Activated B cell treated with CpG ODN at 0.5 μM for 24 hours (primary cell): Measurements from ENCODE around the gene STXBP1. TPM values are rescaled to one million over a fixed set of nuclear protein-coding genes. Genes with fewer than 3 reads are reported as not detected.

Experiments
- ATAC-seq: fragments of 200-7000 bp; cut with Tn5 transposase; one replicate; pipeline ENCODE4 v1.10.0; 2021; ENCODE audit warnings: low read depth, mild to moderate bottlenecking, moderate library complexity
- CTCF ChIA-PET: fragments of 350-600 bp; sonication (Branson Sonifier 250); formaldehyde crosslinking; loops from one replicate; lab custom pipeline; 2021; ENCODE audit warnings: antibody characterized with exemption; lab: Charles Lee
- POLR2A ChIA-PET: fragments of 350-600 bp; sonication (Branson Sonifier 250); formaldehyde crosslinking; loops from one replicate; lab custom pipeline; 2021; ENCODE audit warnings: antibody characterized with exemption; lab: Charles Lee
- DNase-seq: peaks from one replicate; pipeline ENCODE4 v3.0.0; 2022
- H3K27ac Mint-ChIP-seq: one replicate; pipeline ENCODE4 v1.8.0; 2020; ENCODE audit warnings: mixed read lengths
- H3K27me3 Mint-ChIP-seq: one replicate; pipeline ENCODE4 v1.8.0; 2021; ENCODE audit warnings: mixed read lengths
- H3K36me3 Mint-ChIP-seq: one replicate; pipeline ENCODE4 v1.8.0; 2021; ENCODE audit warnings: low read depth, mixed read lengths
- H3K4me1 Mint-ChIP-seq: one replicate; pipeline ENCODE4 v1.8.0; 2021; ENCODE audit warnings: mixed read lengths
- H3K4me3 Mint-ChIP-seq: one replicate; pipeline ENCODE4 v1.8.0; 2020; ENCODE audit warnings: mild to moderate bottlenecking, mixed read lengths
- H3K9me3 Mint-ChIP-seq: one replicate; pipeline ENCODE4 v1.8.0; 2020; ENCODE audit warnings: mixed read lengths
- CTCF ChIP-seq: fragments of 200-600 bp; IDR thresholded peaks from one replicate; pipeline ENCODE4 v1.8.0; 2022; ENCODE audit warnings: antibody characterized with exemption, mild to moderate bottlenecking
- intact Hi-C: fragments of 100-400 bp; cut with micrococcal nuclease; formaldehyde crosslinking; loops from one replicate; pipeline ENCODE4 v1.15.1; 2024
- total RNA-seq: library from RNA; stranded (reverse); gene quantifications from 2 replicates; pipeline ENCODE4 v1.2.3, GENCODE V29; 2022

The STXBP1 gene
- total RNA-seq, 1 donor from 2014 or later = 0.73 TPM

- Mint-ChIP-seq H3K4me3 (peak overlapping the region; percentile 74), H3K27ac (no peak overlapping the region), H3K9me3 (no peaks in the 10 kb centered on the region), H3K4me1 (peaks cover 18% of the 10 kb centered on the region), H3K27me3 (no peaks in the 10 kb centered on the region), H3K36me3 (peaks cover 3% of the 10 kb centered on the region)
- intact Hi-C loops = loop anchor here (2.0 kb wide), 1 partner anchor 263 kb away; the partner anchor contains the start of genes LRSAM1 and RPL12
- no peak for ATAC-seq
- DNase-seq = no peak
- ChIA-PET CTCF (interaction anchor here (1.5 to 2.0 kb wide), 2 partner anchors 21 to 156 kb away, joined by 3 to 9 read pairs; partner anchors contain the start of gene TOR2A), POLR2A (interaction anchor here (0.6 kb wide), 1 partner anchor 999 kb away, joined by 5 read pairs; no protein-coding TSS in a partner anchor)
- no peak for TF ChIP-seq CTCF
Measured at GRCh38 chr9:127714020-127714750, 102.1 kb downstream of the STXBP1 start.

- Mint-ChIP-seq H3K36me3 (peaks cover 3% of the 10 kb centered on the region), H3K4me1 (peaks cover 19% of the 10 kb centered on the region), H3K4me3 (peak overlapping the region; percentile 100), H3K27me3 (no peaks in the 10 kb centered on the region), H3K9me3 (no peaks in the 10 kb centered on the region), H3K27ac (peak overlapping the region; percentile 92)
- TF ChIP-seq CTCF = no peak
- DNase-seq (peak; percentile 29), ATAC-seq (no peak)
- CTCF ChIA-PET = interaction anchor here (1.1 to 2.0 kb wide), 3 partner anchors 20 to 155 kb away, joined by 3 to 9 read pairs (median 5); partner anchors contain the start of gene TOR2A
- intact Hi-C loops = loop anchor here (1.0 to 2.0 kb wide), 7 partner anchors 16 to 264 kb away; partner anchors contain the start of genes LRSAM1, RPL12, ST6GALNAC4 and STXBP1
- POLR2A ChIA-PET = interaction anchor here (0.6 to 1.4 kb wide), 8 partner anchors 8 to 1000 kb away, joined by 3 to 13 read pairs (median 4); partner anchors contain the start of genes CFAP157, LRSAM1, RPL12 and TOR2A
Measured at GRCh38 chr9:127714951-127715469, 102.9 kb downstream of the STXBP1 start.

- Mint-ChIP-seq H3K36me3 (peaks cover 3% of the 10 kb centered on the region), H3K27ac (peak within 1 kb of the TSS; percentile 92), H3K4me1 (peaks cover 21% of the 10 kb centered on the region), H3K9me3 (no peaks in the 10 kb centered on the region), H3K4me3 (peak within 1 kb of the TSS; percentile 100), H3K27me3 (no peaks in the 10 kb centered on the region)
- ChIA-PET CTCF (interaction anchor here (1.1 to 2.0 kb wide), 2 partner anchors 19 to 154 kb away, joined by 5 to 9 read pairs; partner anchors contain the start of gene TOR2A), POLR2A (interaction anchor here (0.6 to 1.4 kb wide), 12 partner anchors 9 to 356 kb away, joined by 3 to 13 read pairs (median 3); partner anchors contain the start of genes CFAP157, LRSAM1, RPL12 and SH2D3C)
- intact Hi-C loops = loop anchor here (1.0 to 2.0 kb wide), 7 partner anchors 16 to 265 kb away; partner anchors contain the start of genes LRSAM1, RPL12, ST6GALNAC4 and STXBP1
- TF ChIP-seq CTCF = no peak
- ATAC-seq = peak; percentile 96
- peak; percentile 97 for DNase-seq
Measured at GRCh38 chr9:127715470-127716337, 103.6 kb downstream of the STXBP1 start, which contains the start of the genes PTRH1 and TTC16. PTRH1 (minus strand) TSS chr9:127715663; CDS start chr9:127715639, 24 bp downstream. TTC16 (plus strand) TSS chr9:127716079; CDS start chr9:127716146, 67 bp downstream.

- no peak for DNase-seq
- Mint-ChIP-seq H3K9me3 (no peaks in the 10 kb centered on the region), H3K36me3 (peaks cover 3% of the 10 kb centered on the region), H3K27ac (peak overlapping the region; percentile 92), H3K4me3 (peak overlapping the region; percentile 100), H3K27me3 (no peaks in the 10 kb centered on the region), H3K4me1 (peaks cover 15% of the 10 kb centered on the region)
- intact Hi-C loops = no loop called here
- ChIA-PET CTCF (interaction anchor here (0.5 to 2.0 kb wide), 3 partner anchors 18 to 153 kb away, joined by 3 to 9 read pairs (median 5); partner anchors contain the start of gene TOR2A), POLR2A (interaction anchor here (0.6 to 1.3 kb wide), 5 partner anchors 19 to 201 kb away, joined by 3 to 13 read pairs (median 5); partner anchors contain the start of genes SH2D3C, ST6GALNAC4 and TOR2A)
- no peak for TF ChIP-seq CTCF
- no peak for ATAC-seq
Measured at GRCh38 chr9:127716412-127716811, 104.3 kb downstream of the STXBP1 start.
